Stimulated activated CD4-positive, alpha-beta T cell treated with anti-CD3 and anti-CD28 coated beads, Interleukin-1b, Interleukin-23, amount 100 ng/mL, for 4 hours (primary cell): ENCODE results near the gene PLEKHF1.
A peak's percentile ranks its signal among the peaks of the same experiment; 100 is the strongest.
"Not testable (repeated sequence)": the region's sequence is repeated elsewhere in the genome, so short reads cannot be mapped to it uniquely, and the experiment has no call there.

Experiments used
- DNase-seq, 2 donors: peaks; one replicate each; pipeline ENCODE4 v3.0.0-alpha.2; 2020; ENCODE audit warnings: low read depth in 2 of 2

PLEKHF1 gene

GRCh38 chr19:29700498-29700897 lies 35.2 kb downstream of the PLEKHF1 start:
- DNase-seq = no peak

- no peak for DNase-seq
Observed at GRCh38 chr19:29702161-29702962, 37.1 kb downstream of the PLEKHF1 start.

- DNase-seq = no peak
Observed at GRCh38 chr19:29702963-29703320, 37.7 kb downstream of the PLEKHF1 start.

- no peak for DNase-seq
Observed at GRCh38 chr19:29704562-29705558, 39.6 kb downstream of the PLEKHF1 start.

- DNase-seq = no peak
Observed at GRCh38 chr19:29705706-29706105, 40.4 kb downstream of the PLEKHF1 start.

GRCh38 chr19:29706635-29707034 lies 41.4 kb downstream of the PLEKHF1 start:
- DNase-seq = no peak

- no peak for DNase-seq
Observed at GRCh38 chr19:29708554-29709439, 43.5 kb downstream of the PLEKHF1 start.

- not testable (repeated sequence) for DNase-seq
Observed at GRCh38 chr19:29709440-29709798, 44.2 kb downstream of the PLEKHF1 start.

- no peak for DNase-seq
Observed at GRCh38 chr19:29711584-29712132, 46.4 kb downstream of the PLEKHF1 start.

GRCh38 chr19:29712744-29713516 lies 47.7 kb downstream of the PLEKHF1 start:
- DNase-seq = no peak

GRCh38 chr19:29714371-29714952 lies 49.2 kb downstream of the PLEKHF1 start:
- DNase-seq = peak in 1 of 2 donors; percentile 48

- DNase-seq = peak; percentile 39 to 67
Observed at GRCh38 chr19:29714953-29715700, 49.9 kb downstream of the PLEKHF1 start, which contains the start of gene C19orf12. C19orf12 (minus strand) TSS chr19:29715261; CDS start chr19:29708413, 6,848 bp downstream.

GRCh38 chr19:29715701-29716581 lies 50.7 kb downstream of the PLEKHF1 start:
- DNase-seq = no peak

- no peak for DNase-seq
Observed at GRCh38 chr19:29717051-29717450, 51.8 kb downstream of the PLEKHF1 start.

- peak in 1 of 2 donors; percentile 37 for DNase-seq
Observed at GRCh38 chr19:29724102-29724641, 58.9 kb downstream of the PLEKHF1 start.

GRCh38 chr19:29724746-29725145 lies 59.5 kb downstream of the PLEKHF1 start:
- DNase-seq = no peak
